Measurements from ENCODE around the gene TRAPPC3L.

Gene TRAPPC3L
- 0 reads per million in 2 donors for total RNA-seq

GRCh38 chr6:116545651-116546050 is at the start of gene TRAPPC3L:
Gene TRAPPC3L (minus strand): TSS chr6:116545684. CDS start chr6:116545514, 170 bp downstream.
- DNase-seq = no peak

- DNase-seq = no peak
Measured at GRCh38 chr6:116595247-116595646, 49.8 kb upstream of the TRAPPC3L start.

GRCh38 chr6:116586738-116587137 is 41.3 kb upstream of the TRAPPC3L start:
- no peak for DNase-seq

GRCh38 chr6:116586276-116586675 is 40.8 kb upstream of the TRAPPC3L start:
- no peak for DNase-seq

- DNase-seq = no peak
Measured at GRCh38 chr6:116580198-116580597, 34.7 kb upstream of the TRAPPC3L start.

- DNase-seq = no peak
Measured at GRCh38 chr6:116579143-116579542, 33.7 kb upstream of the TRAPPC3L start.

GRCh38 chr6:116578335-116578734 is 32.9 kb upstream of the TRAPPC3L start:
- DNase-seq = no peak

- DNase-seq = no peak
Measured at GRCh38 chr6:116577486-116577885, 32.0 kb upstream of the TRAPPC3L start.

GRCh38 chr6:116575227-116575626 is 29.7 kb upstream of the TRAPPC3L start:
- DNase-seq = no peak

- DNase-seq = peak in 1 of 5 experiments; percentile 22
Measured at GRCh38 chr6:116572162-116572561, 26.7 kb upstream of the TRAPPC3L start.

- no peak for DNase-seq
Measured at GRCh38 chr6:116571683-116572000, 26.2 kb upstream of the TRAPPC3L start.

- DNase-seq = peak; percentile 95 to 100 (median 98)
Measured at GRCh38 chr6:116570856-116571682, 25.6 kb upstream of the TRAPPC3L start, which contains the start of gene RWDD1. Gene RWDD1 (plus strand): TSS chr6:116571504. CDS start chr6:116571583, 79 bp downstream.

GRCh38 chr6:116568821-116569755 is 23.6 kb upstream of the TRAPPC3L start:
- no peak for DNase-seq

- DNase-seq = no peak
Measured at GRCh38 chr6:116568111-116568510, 22.6 kb upstream of the TRAPPC3L start.

- peak in 2 of 5 experiments; percentile 16 to 17 for DNase-seq
Measured at GRCh38 chr6:116564921-116565872, 19.7 kb upstream of the TRAPPC3L start.

GRCh38 chr6:116564311-116564710 is 18.8 kb upstream of the TRAPPC3L start:
- no peak for DNase-seq

GRCh38 chr6:116563830-116564229 is 18.3 kb upstream of the TRAPPC3L start:
- no peak for DNase-seq

- no peak for DNase-seq
Measured at GRCh38 chr6:116562614-116563013, 17.1 kb upstream of the TRAPPC3L start.

- no peak for DNase-seq
Measured at GRCh38 chr6:116562019-116562403, 16.5 kb upstream of the TRAPPC3L start.

GRCh38 chr6:116561377-116562018 is 16.0 kb upstream of the TRAPPC3L start:
- DNase-seq = peak in 4 of 5 experiments; percentile 36 to 54 (median 50)

GRCh38 chr6:116560130-116560529 is 14.6 kb upstream of the TRAPPC3L start:
- DNase-seq = no peak

GRCh38 chr6:116557893-116558292 is 12.4 kb upstream of the TRAPPC3L start:
- DNase-seq = no peak
